H1 (cell line): ENCODE results near the gene UNK. TPM values are rescaled to one million over a fixed set of nuclear protein-coding genes. Genes with fewer than 3 reads are reported as not detected.

Experiments used
- CTCF ChIA-PET: fragments of 300-600 bp; sonication (Branson Sonifier 250); formaldehyde crosslinking; loops from one replicate; lab custom pipeline; 2021; ENCODE audit not compliant: partially characterized antibody; lab: Charles Lee
- POLR2A ChIA-PET: fragments of 300-600 bp; sonication (Branson Sonifier 250); formaldehyde crosslinking; loops from one replicate; lab custom pipeline; 2021; ENCODE audit warnings: inconsistent platforms; ENCODE audit not compliant: partially characterized antibody; lab: Charles Lee
- DNase-seq, 2 experiments: peaks; one replicate each; pipeline versions ENCODE4 v3.0.0 to v3.0.0-alpha.2; 2010 to 2022; ENCODE audit warnings: low spot score in 2 of 2, low read depth in 1 of 2, mixed read lengths in 1 of 2
- FAIRE-seq: peaks from 2 replicates; lab custom pipeline; 2011; peaks lifted over from hg19 to GRCh38; lab: Jason Lieb, UNC
- H2AFZ ChIP-seq: 2 replicates; pipeline ENCODE4 v1.8.1; 2012; ENCODE audit warnings: low read length, inconsistent platforms
- H2AK5ac ChIP-seq: 2 replicates; pipeline ENCODE4 v1.6.1; 2013; ENCODE audit warnings: low read depth, low read length
- H2BK120ac ChIP-seq: replicated peaks from 2 replicates; pipeline ENCODE3; 2013; ENCODE audit warnings: low read depth, low read length, inconsistent platforms
- H2BK12ac ChIP-seq: 2 replicates; pipeline ENCODE4 v1.6.1; 2013; ENCODE audit warnings: low read depth, low read length
- H2BK15ac ChIP-seq: 2 replicates; pipeline ENCODE4 v1.6.1; 2013; ENCODE audit warnings: low read length
- H2BK20ac ChIP-seq: 2 replicates; pipeline ENCODE4 v1.6.1; 2013; ENCODE audit warnings: low read length
- H2BK5ac ChIP-seq: 2 replicates; pipeline ENCODE4 v1.6.1; 2013; ENCODE audit warnings: low read depth, low read length
- H3K14ac ChIP-seq: 2 replicates; pipeline ENCODE4 v1.6.1; 2013; ENCODE audit warnings: inconsistent platforms; ENCODE audit not compliant: insufficient read length
- H3K18ac ChIP-seq: 2 replicates; pipeline ENCODE4 v1.6.1; 2013; ENCODE audit warnings: low read length; ENCODE audit errors: extremely low read depth
- H3K23ac ChIP-seq: 2 replicates; pipeline ENCODE4 v1.6.1; 2013; ENCODE audit warnings: inconsistent platforms; ENCODE audit not compliant: insufficient read length
- H3K23me2 ChIP-seq: 2 replicates; pipeline ENCODE4 v1.6.1; 2013; ENCODE audit warnings: low read depth, low read length
- H3K27ac ChIP-seq: 2 replicates; pipeline ENCODE4 v1.6.1; 2011; ENCODE audit warnings: low read depth, low read length, inconsistent platforms
- H3K27me3 ChIP-seq, 4 experiments: replicated peaks in 1 of 4; 1 replicate in 1 of 4; 2 replicates in 3 of 4; pipeline versions ENCODE4 v1.6.1 to v1.8.1; 2011 to 2013; ENCODE audit warnings: low read length in 3 of 4, mild to moderate bottlenecking in 3 of 4, inconsistent platforms in 2 of 4, mixed read lengths in 2 of 4, moderate library complexity in 1 of 4; ENCODE audit not compliant: control insufficient read depth in 3 of 4, insufficient read depth in 3 of 4; ENCODE audit errors: extremely low read depth in 1 of 4
- H3K36me3 ChIP-seq, 4 experiments: 2 replicates each; pipeline versions ENCODE4 v1.6.1 to v1.8.1; 2011 to 2013; ENCODE audit warnings: mild to moderate bottlenecking in 4 of 4, low read length in 3 of 4, moderate library complexity in 2 of 4, control low read depth in 1 of 4, inconsistent platforms in 1 of 4; ENCODE audit not compliant: insufficient read depth in 4 of 4, control insufficient read depth in 2 of 4
- H3K4ac ChIP-seq: replicated peaks from 2 replicates; pipeline ENCODE3; 2013; ENCODE audit warnings: low read length, low read depth, mixed read lengths, inconsistent platforms; ENCODE audit not compliant: insufficient read length
- H3K4me1 ChIP-seq, 4 experiments: replicated peaks in 1 of 4; 1 replicate in 1 of 4; 2 replicates in 3 of 4; pipeline versions ENCODE4 v1.6.1 to v1.8.1; 2011 to 2013; ENCODE audit warnings: low read length in 3 of 4, inconsistent platforms in 2 of 4, mixed read lengths in 1 of 4; ENCODE audit not compliant: insufficient read depth in 4 of 4, control insufficient read depth in 3 of 4
- H3K4me2 ChIP-seq, 2 experiments: 2 replicates each; pipeline versions ENCODE4 v1.6.1 to v1.8.1; 2011 to 2013; ENCODE audit warnings: low read depth in 2 of 2, low read length in 2 of 2, control low read depth in 1 of 2, inconsistent platforms in 1 of 2, mild to moderate bottlenecking in 1 of 2; ENCODE audit not compliant: insufficient read depth in 1 of 2
- H3K4me3 ChIP-seq, 4 experiments: fragments of 200-600, 300-600 bp in 1 of 4; sonication (generic), shearing (Covaris generic), sonication (Bioruptor Twin) in 1 of 4; 2 replicates each; pipeline versions ENCODE4 v1.5.1 to v1.8.1; 2011 to 2016; ENCODE audit warnings: low read length in 4 of 4, low read depth in 3 of 4, control low read depth in 2 of 4, inconsistent platforms in 2 of 4, mild to moderate bottlenecking in 2 of 4, mixed read lengths in 1 of 4, moderate library complexity in 1 of 4; ENCODE audit not compliant: insufficient read depth in 2 of 4; ENCODE audit errors: extremely low read depth in 1 of 4
- H3K56ac ChIP-seq: replicated peaks from 2 replicates; pipeline ENCODE3; 2013; ENCODE audit warnings: low read depth, mild to moderate bottlenecking, mixed read lengths, low read length, inconsistent platforms; ENCODE audit not compliant: insufficient read length
- H3K79me1 ChIP-seq: 2 replicates; pipeline ENCODE4 v1.6.1; 2013; ENCODE audit warnings: low read depth, low read length, control low read depth
- H3K79me2 ChIP-seq, 2 experiments: 2 replicates each; pipeline versions ENCODE4 v1.6.1 to v1.8.1; 2012 to 2013; ENCODE audit warnings: low read length in 2 of 2, mild to moderate bottlenecking in 2 of 2, inconsistent platforms in 1 of 2; ENCODE audit not compliant: insufficient read depth in 2 of 2, control insufficient read depth in 1 of 2
- H3K9ac ChIP-seq, 4 experiments: replicated peaks in 1 of 4; 1 replicate in 1 of 4; 2 replicates in 3 of 4; pipeline versions ENCODE4 v1.6.1 to v1.8.1; 2011 to 2013; ENCODE audit warnings: low read depth in 3 of 4, low read length in 3 of 4, control low read depth in 2 of 4, mild to moderate bottlenecking in 2 of 4, moderate library complexity in 2 of 4, inconsistent platforms in 1 of 4; ENCODE audit errors: extremely low read depth in 1 of 4
- H3K9me3 ChIP-seq, 2 experiments: 2 replicates each; pipeline versions ENCODE4 v1.6.1 to v1.8.1; 2012 to 2013; ENCODE audit warnings: mild to moderate bottlenecking in 2 of 2, moderate library complexity in 2 of 2, control low read depth in 1 of 2, inconsistent platforms in 1 of 2, low read depth in 1 of 2, low read length in 1 of 2, mixed read lengths in 1 of 2; ENCODE audit not compliant: insufficient read depth in 2 of 2
- H4K20me1 ChIP-seq, 2 experiments: replicated peaks in 1 of 2; 2 replicates each; pipeline versions ENCODE3 to v1.8.1; 2011 to 2013; ENCODE audit warnings: inconsistent platforms in 2 of 2, low read length in 2 of 2, mild to moderate bottlenecking in 1 of 2; ENCODE audit not compliant: insufficient read depth in 2 of 2, control insufficient read depth in 1 of 2
- H4K5ac ChIP-seq: 2 replicates; pipeline ENCODE4 v1.6.1; 2013; ENCODE audit warnings: low read length, low read depth, mixed read lengths, inconsistent platforms; ENCODE audit not compliant: insufficient read length
- H4K8ac ChIP-seq: 2 replicates; pipeline ENCODE4 v1.8.0; 2013; ENCODE audit warnings: mild to moderate bottlenecking, moderate library complexity, low read length, inconsistent platforms; ENCODE audit not compliant: insufficient read depth; ENCODE audit errors: extremely low read depth
- H4K91ac ChIP-seq: replicated peaks from 2 replicates; pipeline ENCODE3; 2013; ENCODE audit warnings: low read length, mixed read lengths, inconsistent platforms; ENCODE audit not compliant: insufficient read length
- EP300 ChIP-seq, 2 experiments: IDR thresholded peaks; 1 replicate in 1 of 2; 2 replicates in 1 of 2; pipeline ENCODE4 v1.6.1; 2011 to 2012; ENCODE audit warnings: low read depth in 2 of 2, low read length in 2 of 2, mild to moderate bottlenecking in 2 of 2, borderline replicate concordance in 1 of 2, inconsistent platforms in 1 of 2, moderate library complexity in 1 of 2
- POLR2AphosphoS5 ChIP-seq: IDR thresholded peaks from 2 replicates; pipeline ENCODE4 v1.6.1; 2011; ENCODE audit warnings: low read depth, low read length
- TCF12 ChIP-seq: IDR thresholded peaks from 2 replicates; pipeline ENCODE4 v1.6.1; 2011; ENCODE audit warnings: low read depth, mild to moderate bottlenecking, low read length
- YY1 ChIP-seq: IDR thresholded peaks from 2 replicates; pipeline ENCODE4 v1.6.1; 2011; ENCODE audit warnings: low read depth, mild to moderate bottlenecking, low read length
- WGBS, 2 experiments: shearing (Covaris generic) in 1 of 2; methylation state at CpG; one replicate each; pipeline versions ENCODE4 v1.1.6 to v1.1.7; 2013 to 2015; ENCODE audit warnings: low lambda C conversion rate in 2 of 2, mixed read lengths in 2 of 2, inconsistent platforms in 1 of 2, low coverage in 1 of 2, missing lambda C conversion rate in 1 of 2; ENCODE audit not compliant: insufficient replicate concordance in 2 of 2, insufficient coverage in 1 of 2, insufficient read length in 1 of 2; ENCODE audit errors: extremely low coverage in 1 of 2, missing lambda C conversion rate in 1 of 2; 5-methylcytosine and 5-hydroxymethylcytosine counted together
- polyA plus RNA-seq, 7 experiments: library from polyadenylated mRNA; depleted of rRNA in 3 of 7; stranded (reverse) in 5 of 7; unstranded in 2 of 7; fragments of >200 nt in 5 of 7; fragments of 200-250 nt in 2 of 7; gene quantifications; 1 replicate in 5 of 7; 2 replicates in 1 of 7; 4 replicates in 1 of 7; pipeline versions ENCODE4 v1.2.1 to v1.2.3, GENCODE V29; 2011 to 2013; ENCODE audit warnings: missing spikeins in 2 of 7, mixed read lengths in 2 of 7
- total RNA-seq: library from RNA; stranded (reverse); fragmentation: NEBNext Ultra II Directional; extraction: Animal tissue kit (Norgen Biotek cat#: 25700); gene quantifications from 2 replicates; pipeline ENCODE4 v1.2.1, GENCODE V29; 2021
- TF ChIP-seq, protein P1 (sequence below), 3 experiments: IDR thresholded peaks; 1 replicate in 2 of 3; 2 replicates in 1 of 3; pipeline versions ENCODE4 v1.5.1 to v1.6.1; 2011; ENCODE audit warnings: low read length in 3 of 3, mild to moderate bottlenecking in 3 of 3, inconsistent platforms in 2 of 3, low read depth in 1 of 3, moderate library complexity in 1 of 3; ENCODE audit not compliant: insufficient read depth in 1 of 3; ENCODE audit errors: control extremely low read depth in 1 of 3

Gene UNK
- total and polyA plus RNA-seq, 2 of the 8 experiments (the other 6 are each of a cell fraction or from before 2014, with no cell fraction given) = 24.2 to 33.3 TPM

DNA sequence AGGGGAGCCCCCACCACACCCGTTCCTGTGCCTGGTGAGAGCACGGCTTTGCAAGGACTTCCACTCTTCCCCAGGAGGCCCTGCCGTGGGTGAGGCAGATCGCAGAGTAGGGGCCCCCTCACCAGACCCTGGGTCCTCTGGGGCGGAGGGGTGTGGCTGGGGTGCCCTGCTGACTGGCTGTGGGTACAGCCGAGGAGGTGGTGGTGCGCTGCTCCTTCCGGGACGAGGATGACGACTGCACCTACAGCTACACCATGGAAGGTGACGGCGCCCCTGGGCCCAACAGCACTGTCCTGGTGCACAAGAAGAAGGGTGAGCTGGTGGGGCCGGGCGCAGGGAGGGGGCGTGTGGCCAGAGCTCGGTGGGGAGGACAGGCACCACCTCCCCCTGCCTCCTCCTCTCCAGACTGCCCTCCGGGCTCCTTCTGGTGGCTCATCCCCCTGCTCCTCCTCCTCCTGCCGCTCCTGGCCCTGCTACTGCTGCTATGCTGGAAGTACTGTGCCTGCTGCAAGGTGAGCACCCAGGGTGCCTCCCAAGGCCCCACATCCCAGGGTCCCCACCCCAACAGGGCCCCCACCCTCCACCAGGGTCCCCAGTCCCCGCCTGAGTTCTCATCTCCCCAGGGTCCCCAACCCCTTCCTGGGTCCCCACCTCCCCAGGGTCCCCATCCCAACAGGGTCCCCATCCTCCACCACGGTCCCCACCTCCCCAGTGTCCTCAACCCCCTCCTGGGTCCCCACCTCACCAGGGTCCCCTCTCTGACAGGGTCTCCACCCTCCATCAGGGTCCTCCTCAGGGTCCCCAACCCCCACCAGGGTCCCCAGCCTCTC, 47.3 kb upstream of the UNK start:
- Histone ChIP-seq H4K91ac (no peak overlapping the region), H3K27ac (no peak overlapping the region), H3K18ac (no peak overlapping the region), H3K4me1 (no peaks in the 10 kb centered on the region), H2BK20ac (no peak overlapping the region), H2BK12ac (no peak overlapping the region), H3K14ac (no peak overlapping the region), H3K36me3 (no peaks in the 10 kb centered on the region), H3K56ac (no peak overlapping the region), H3K27me3 (no peaks in the 10 kb centered on the region), H4K20me1 (peaks cover 0 to 2% of the 10 kb centered on the region in 2 experiments), H2AK5ac (no peak overlapping the region), H2AFZ (no peak overlapping the region), H3K79me1 (no peaks in the 10 kb centered on the region), H3K9me3 (no peaks in the 10 kb centered on the region), H3K4ac (no peak overlapping the region), H2BK15ac (no peak overlapping the region), H2BK120ac (no peak overlapping the region), H3K4me3 (no peak overlapping the region), H3K9ac (no peak overlapping the region), H2BK5ac (no peak overlapping the region), H3K23me2 (no peaks in the 10 kb centered on the region), H4K8ac (no peak overlapping the region), H3K4me2 (no peak overlapping the region), H4K5ac (no peak overlapping the region), H3K23ac (no peak overlapping the region), H3K79me2 (no peaks in the 10 kb centered on the region)
- WGBS, 2 experiments = 90% methylated on average over 12 of the region's 20 CpGs; no CpG with 5 or more reads in 1 of the 2 experiments
- TF ChIP-seq, protein P1, sequence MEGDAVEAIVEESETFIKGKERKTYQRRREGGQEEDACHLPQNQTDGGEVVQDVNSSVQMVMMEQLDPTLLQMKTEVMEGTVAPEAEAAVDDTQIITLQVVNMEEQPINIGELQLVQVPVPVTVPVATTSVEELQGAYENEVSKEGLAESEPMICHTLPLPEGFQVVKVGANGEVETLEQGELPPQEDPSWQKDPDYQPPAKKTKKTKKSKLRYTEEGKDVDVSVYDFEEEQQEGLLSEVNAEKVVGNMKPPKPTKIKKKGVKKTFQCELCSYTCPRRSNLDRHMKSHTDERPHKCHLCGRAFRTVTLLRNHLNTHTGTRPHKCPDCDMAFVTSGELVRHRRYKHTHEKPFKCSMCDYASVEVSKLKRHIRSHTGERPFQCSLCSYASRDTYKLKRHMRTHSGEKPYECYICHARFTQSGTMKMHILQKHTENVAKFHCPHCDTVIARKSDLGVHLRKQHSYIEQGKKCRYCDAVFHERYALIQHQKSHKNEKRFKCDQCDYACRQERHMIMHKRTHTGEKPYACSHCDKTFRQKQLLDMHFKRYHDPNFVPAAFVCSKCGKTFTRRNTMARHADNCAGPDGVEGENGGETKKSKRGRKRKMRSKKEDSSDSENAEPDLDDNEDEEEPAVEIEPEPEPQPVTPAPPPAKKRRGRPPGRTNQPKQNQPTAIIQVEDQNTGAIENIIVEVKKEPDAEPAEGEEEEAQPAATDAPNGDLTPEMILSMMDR (IDR thresholded peaks at IDR 0.05; ENCODE audit: control extremely low read depth in 1 of 3, insufficient read depth in 1 of 3, low read depth in 1 of 3, low read length in 3 of 3) = no peak
- TF ChIP-seq TCF12 (no peak), POLR2AphosphoS5 (no peak), YY1 (no peak), EP300 (IDR thresholded peaks at IDR 0.05; ENCODE audit: borderline replicate concordance in 1 of 2, low read depth in 2 of 2, low read length in 2 of 2) (no peak)
- POLR2A ChIA-PET = interaction anchor here (0.6 to 1.2 kb wide), 7 partner anchors 7 to 68 kb away, joined by 3 to 5 read pairs (median 3); no protein-coding TSS in a partner anchor
- FAIRE-seq = no peak
- no peak for DNase-seq
- CTCF ChIA-PET = interaction anchor here (0.6 to 8.1 kb wide), 17 partner anchors 11 to 724 kb away, joined by 3 to 98 read pairs (median 3); partner anchors contain the start of genes ITGB4 and SMIM5
